GM12873 (cell line): ENCODE results near the gene DHRS13.

Experiments used
- CTCF ChIP-seq: IDR thresholded peaks from 2 replicates; pipeline ENCODE4 v1.5.1; 2012; ENCODE audit warnings: low read depth, mild to moderate bottlenecking, moderate library complexity, low read length, control low read depth; ENCODE audit not compliant: insufficient read depth; ENCODE audit errors: missing control alignments

Gene DHRS13

GRCh38 chr17:28907709-28908475, 5.0 kb upstream of the DHRS13 start:
- TF ChIP-seq CTCF: no peak

GRCh38 chr17:28906706-28907438, 4.0 kb upstream of the DHRS13 start:
- TF ChIP-seq CTCF: no peak

DNA sequence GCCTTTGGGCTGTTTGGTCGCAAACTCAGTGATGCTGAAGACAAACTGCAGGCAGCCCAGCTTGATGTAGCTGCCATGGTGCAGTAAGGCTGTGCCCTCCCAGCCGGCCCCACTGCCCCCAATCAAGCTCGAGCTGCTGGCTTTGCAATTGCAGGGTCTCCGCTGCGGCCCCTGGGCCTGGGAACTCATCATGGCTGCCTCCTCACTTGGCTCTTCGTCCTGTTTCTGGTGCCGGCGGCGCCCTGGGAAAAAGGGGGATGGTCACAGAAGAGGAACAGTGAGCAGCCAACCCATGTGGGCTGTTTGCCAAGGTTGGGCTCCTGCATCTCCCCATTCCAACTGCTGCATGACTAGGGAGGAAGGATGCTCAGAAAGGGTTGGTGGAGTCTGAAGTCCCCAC, 3.4 kb upstream of the DHRS13 start:
- no peak for TF ChIP-seq CTCF

DNA sequence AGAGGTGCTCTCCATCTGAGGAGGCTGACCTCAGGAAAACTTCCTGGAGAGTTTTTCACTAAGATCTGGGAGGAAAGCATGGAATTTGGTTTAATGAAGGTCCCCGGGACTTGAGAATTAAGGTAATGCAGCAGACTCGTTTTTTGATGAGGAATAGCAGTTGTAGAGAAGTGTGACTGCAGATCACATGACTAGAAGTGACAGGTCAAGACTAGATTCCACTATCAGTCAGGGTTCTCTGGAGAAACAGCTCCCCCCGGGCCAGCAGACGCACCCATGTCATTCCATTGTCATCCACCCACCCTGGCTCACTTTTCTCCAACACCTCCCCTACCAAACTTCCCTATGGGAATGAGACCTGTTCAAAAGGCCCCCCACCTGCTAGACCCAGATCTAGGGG, 1.9 kb upstream of the DHRS13 start:
- no peak for TF ChIP-seq CTCF

GRCh38 chr17:28901866-28902818, 737 bp downstream of the DHRS13 start:
- TF ChIP-seq CTCF: no peak

DNA sequence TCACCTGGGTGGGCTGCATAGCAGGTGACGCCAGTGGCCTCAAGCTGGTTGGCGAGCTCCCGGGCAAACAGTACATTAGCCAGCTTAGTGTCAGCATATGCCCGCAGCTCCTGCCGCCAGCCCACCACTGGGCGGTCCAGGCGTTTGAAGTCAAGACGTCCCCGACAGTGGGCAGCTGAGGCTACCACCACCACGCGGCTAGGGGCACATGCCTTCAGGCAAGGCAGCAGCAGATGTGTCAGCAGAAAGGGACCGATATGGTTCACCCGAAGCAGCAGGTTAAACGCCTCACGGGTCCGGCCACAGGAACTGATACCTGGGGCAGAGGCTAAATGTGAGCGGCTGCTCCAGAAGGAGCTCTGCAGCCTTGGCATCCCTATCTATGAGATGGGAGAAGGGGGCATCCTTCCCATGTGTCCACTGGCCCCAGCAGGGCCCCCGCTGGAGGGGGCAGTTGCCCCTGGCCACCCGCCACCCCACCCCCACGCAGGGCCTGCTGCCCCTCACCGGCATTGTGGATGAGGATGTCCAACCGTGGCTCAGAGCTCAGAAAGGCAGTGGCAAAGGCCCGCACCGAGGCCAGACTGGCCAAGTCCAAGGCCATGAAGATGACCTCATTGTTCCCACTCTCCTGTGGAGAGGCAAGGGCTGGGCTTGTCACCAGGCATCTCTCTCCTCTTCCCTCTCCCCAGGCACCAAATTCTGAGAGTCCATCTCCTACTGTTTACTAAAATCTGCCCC, 1.7 kb downstream of the DHRS13 start:
- no peak for TF ChIP-seq CTCF
